Right lobe of liver (tissue), 4 donors: ENCODE data around the gene KRT83.

Experiments used
- POLR2A ChIP-seq: fragments of 450-650 bp; IDR thresholded peaks from one replicate; pipeline ENCODE4 v1.6.1; 2017; ENCODE audit warnings: antibody characterized with exemption, mild to moderate bottlenecking
- TF ChIP-seq, protein P1 (sequence below), 4 donors: fragments of 200-600 bp in 3 of 4; fragments of 450-650 bp in 1 of 4; IDR thresholded peaks; one replicate each; pipeline versions ENCODE4 v1.5.1 to v1.8.0; 2016 to 2022; ENCODE audit warnings: antibody characterized with exemption in 4 of 4, mild to moderate bottlenecking in 2 of 4
- donor health status: DM: no; HTN: no; CAD: no.
- donor health status: DM: no; HTN: no; CAD: no.
- donor health status: DM: no; HTN: yes; CAD: no.

DNA sequence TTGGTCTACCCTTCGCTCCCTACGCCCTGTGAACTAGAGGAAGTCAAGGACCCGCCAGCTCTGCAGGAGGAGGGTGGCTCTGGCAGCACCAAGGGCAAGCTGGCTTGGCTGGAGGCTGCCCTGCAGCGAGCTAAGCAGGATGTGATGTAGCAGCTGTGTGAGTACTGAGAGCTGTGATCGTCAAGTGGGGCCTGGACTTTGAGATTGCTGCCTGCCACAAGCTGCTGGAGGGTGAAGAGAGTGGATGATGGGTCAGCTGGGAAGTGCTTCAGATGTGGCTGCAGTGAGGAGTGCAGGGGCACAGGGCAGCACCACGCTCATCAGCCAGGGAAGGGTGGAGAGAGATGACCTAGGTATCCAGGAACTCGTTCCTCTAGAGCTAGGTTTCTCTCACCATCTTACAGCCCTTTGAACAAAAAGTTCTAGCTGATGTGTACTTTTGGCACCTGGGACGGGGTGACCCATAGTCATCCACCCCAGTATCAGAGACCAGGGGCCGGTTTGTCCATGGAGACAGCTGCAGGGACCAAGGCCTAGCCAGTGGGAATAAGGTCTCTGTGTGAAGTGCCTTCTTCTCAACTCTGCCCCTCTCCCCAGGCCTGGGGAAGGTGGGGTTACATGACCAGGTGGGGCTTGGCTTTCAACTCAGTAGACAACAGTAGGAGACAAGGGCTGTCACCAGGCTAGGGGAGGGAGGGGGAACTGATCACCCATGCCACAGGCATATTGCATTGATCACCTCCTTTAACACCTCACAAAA is 43.5 kb downstream of the KRT83 start:
- TF ChIP-seq, protein P1, sequence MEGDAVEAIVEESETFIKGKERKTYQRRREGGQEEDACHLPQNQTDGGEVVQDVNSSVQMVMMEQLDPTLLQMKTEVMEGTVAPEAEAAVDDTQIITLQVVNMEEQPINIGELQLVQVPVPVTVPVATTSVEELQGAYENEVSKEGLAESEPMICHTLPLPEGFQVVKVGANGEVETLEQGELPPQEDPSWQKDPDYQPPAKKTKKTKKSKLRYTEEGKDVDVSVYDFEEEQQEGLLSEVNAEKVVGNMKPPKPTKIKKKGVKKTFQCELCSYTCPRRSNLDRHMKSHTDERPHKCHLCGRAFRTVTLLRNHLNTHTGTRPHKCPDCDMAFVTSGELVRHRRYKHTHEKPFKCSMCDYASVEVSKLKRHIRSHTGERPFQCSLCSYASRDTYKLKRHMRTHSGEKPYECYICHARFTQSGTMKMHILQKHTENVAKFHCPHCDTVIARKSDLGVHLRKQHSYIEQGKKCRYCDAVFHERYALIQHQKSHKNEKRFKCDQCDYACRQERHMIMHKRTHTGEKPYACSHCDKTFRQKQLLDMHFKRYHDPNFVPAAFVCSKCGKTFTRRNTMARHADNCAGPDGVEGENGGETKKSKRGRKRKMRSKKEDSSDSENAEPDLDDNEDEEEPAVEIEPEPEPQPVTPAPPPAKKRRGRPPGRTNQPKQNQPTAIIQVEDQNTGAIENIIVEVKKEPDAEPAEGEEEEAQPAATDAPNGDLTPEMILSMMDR (IDR thresholded peaks at IDR 0.05), result no peak
- no peak for TF ChIP-seq POLR2A
